Measurements from ENCODE around the gene TH.

GRCh38 chr11:2187280-2187707 is 15.7 kb upstream of the TH start:
- TF ChIP-seq CTCF (IDR thresholded peaks at IDR 0.05; ENCODE audit: control extremely low read depth in 1 of 3, insufficient read depth in 1 of 3, low read depth in 1 of 3, low read length in 3 of 3) (no peak), POLR2A (IDR thresholded peaks at IDR 0.05; ENCODE audit: control extremely low read depth in 1 of 2, low read depth in 2 of 2, low read length in 2 of 2) (no peak), MAX (IDR thresholded peaks at IDR 0.05) (no peak), ATF2 (IDR thresholded peaks at IDR 0.05; ENCODE audit: low read length) (no peak), EZH2 (IDR thresholded peaks at IDR 0.05; ENCODE audit: low read depth, low read length, severe bottlenecking) (no peak), EP300 (IDR thresholded peaks at IDR 0.05; ENCODE audit: borderline replicate concordance in 1 of 2, low read depth in 2 of 2, low read length in 2 of 2) (no peak), RAD21 (IDR thresholded peaks at IDR 0.05 in 1 of 2, conservative IDR thresholded peaks at IDR 0.05 in 1 of 2; ENCODE audit: low read depth in 2 of 2, low read length in 2 of 2) (no peak)
